HG03103 (cell line): ENCODE measurements around the gene VIL1.

Source experiments
- ATAC-seq: cut with Tn5 transposase; IDR thresholded peaks from one replicate; pipeline ENCODE4 v1.9.1; 2021; ENCODE audit warnings: low read depth; ENCODE audit not compliant: unreplicated experiment

Gene VIL1

DNA sequence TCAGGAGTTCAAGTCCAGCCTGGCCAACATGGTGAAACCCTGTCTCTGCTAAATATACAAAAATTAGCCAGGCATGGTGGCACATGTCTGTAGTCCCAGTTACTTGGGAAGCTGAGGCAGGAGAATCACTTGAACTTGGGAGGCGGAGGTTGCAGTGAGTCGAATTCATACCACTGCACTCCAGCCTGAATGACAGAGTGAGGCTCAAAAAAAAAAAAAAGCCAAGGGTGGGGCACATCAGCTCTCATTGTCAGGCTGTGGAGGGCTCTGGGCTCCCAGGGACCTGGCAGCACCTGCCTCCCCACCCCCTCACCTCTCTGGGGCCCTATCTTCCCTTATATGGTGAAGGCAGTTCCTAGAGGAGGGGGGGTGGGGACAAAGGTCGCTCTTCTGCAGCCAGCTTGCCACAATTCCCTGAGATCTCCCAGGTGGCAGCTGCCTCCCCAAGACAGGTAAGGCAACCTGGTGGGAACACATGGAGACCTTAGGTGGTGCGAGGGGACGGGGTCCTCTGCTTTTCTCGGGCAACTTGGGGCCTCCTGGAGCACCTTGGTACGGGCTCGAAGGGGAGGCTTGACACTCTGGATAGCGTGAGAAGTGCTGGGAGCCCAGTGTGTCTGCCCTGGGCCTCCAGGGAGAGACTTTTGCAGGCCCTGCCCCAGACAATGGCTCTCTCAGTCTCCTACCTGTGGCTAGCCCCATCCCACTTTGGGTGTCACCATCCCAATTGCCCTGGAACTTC is at the start of gene VIL1:
VIL1 (plus strand) TSS at position 407 of the 742 bp plus-strand sequence. CDS start 4,656 bp downstream, outside the sequence.
- ATAC-seq, result no peak

DNA sequence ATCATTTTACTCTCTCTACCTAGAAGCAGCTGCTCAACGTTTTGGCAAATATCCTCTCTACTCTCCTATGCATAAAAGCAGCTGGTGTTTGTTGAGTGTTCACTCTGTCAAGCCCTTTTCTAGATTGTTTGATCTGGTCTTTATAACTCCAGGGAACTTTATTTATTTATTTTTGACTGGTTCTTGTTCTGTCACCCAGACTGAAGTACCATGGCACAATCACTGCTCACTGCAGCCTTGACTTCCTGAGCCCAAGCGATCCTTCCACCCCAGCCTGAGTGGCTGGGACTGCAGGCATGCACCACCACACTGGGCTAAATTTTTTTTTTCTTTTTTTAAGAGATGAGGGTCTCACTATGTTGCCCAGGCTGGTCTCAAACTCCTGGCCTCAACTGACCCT is 49.6 kb upstream of the VIL1 start:
- ATAC-seq, result no peak

DNA sequence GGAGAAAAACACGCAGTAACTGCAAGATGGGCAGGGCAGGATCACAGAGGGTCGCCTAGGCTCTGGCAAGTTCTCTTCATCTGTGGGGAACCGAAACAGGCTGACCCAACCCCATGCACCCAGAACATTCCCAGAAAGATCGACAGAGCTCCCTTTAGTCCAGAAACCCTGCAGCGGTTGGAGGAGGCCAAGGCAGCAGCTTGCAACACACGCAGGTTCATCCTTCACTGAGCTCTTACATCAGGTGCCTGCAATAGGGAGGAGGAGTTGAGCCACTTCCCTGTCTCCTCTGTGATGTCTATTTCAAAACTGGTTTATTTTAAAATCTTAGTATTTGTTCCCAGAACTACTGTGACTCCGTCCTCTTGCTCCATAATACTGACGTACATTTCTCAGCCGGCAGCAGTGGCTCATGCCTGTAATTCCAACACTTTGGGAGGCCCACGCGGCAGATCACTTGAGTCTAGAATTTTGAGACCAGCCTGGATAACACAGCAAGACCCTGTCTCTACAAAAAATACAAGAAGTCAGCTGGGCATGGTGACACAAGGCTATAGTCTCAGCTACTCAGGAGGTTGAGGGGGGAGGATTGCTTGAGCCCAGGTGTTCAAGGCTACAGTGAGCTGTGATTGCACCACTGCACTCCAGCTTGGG is 48.4 kb upstream of the VIL1 start:
- ATAC-seq, result no peak

DNA sequence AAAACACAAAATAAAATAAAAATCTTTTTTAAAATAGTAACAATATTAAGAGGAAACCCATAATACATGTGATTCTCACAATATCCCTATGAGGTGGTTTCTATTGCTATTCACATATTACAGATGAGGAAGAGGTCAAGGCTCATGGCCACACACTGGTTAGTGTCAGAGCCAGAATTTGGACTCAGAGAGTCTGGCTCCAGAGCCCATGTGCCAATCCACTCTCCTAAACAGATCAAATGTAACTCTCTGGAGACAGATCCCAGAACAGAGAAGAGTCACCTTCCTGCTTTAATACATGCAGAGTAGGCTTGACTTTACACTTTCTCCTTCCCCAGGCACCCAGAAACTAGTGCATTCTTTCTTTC is 47.0 kb upstream of the VIL1 start:
- no peak for ATAC-seq

DNA sequence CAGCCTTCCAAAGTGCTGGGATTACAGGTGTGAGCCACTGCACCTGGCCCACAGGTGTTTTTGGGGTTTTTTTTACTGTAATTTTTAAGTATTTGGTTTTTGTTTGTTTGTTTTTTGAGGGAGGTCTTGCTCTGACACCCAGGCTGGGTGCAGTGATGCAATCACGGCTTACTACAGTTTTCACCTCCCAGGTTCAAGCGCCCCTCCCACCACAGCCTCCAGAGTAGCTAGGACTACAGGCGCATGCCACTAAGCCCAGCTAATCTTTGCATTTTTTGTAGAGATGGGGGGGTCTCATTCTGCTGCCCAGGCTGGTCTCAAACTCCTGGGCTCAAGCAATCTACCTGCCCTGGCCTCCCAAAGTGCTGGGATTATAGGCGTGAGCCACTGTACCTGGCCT is 44.1 kb upstream of the VIL1 start:
- ATAC-seq, result no peak

DNA sequence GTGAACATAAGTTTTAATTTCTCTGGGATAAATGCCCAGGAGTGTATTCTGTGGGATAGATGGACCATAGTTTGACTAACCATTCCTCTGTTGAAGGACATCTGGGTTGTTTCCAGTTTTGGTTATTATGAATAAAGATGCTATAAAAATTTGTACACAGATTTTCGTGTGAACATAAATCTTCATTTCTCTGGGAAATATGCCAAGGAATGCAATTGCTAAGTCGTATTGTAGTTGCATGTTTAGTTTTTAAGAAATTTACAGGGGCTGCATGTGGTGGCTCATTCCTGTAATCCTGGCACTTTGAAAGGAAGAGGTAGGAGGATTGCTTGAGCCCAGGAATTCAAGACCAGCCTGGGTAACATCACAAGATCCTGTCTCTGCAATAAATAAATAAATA is 43.7 kb upstream of the VIL1 start:
- no peak for ATAC-seq

DNA sequence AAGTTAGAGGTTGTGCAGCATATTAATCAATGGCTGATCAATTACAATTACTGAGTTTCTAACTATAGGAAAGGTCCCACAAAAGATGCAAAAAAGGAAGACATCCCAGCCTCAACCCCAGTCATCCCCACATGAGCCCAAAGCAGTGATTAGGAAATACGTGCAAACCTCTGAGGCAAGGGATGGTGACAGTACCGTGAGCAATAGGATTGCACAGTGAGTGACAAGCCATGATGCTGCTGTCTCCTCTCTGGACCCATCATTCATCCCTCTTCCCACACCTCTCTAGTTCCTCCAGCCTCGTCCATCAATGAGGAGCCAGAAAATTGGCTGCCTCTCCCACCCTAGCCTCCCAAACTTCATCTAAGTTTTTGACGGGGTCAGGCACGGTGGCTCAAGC is 40.9 kb upstream of the VIL1 start:
- no peak for ATAC-seq

DNA sequence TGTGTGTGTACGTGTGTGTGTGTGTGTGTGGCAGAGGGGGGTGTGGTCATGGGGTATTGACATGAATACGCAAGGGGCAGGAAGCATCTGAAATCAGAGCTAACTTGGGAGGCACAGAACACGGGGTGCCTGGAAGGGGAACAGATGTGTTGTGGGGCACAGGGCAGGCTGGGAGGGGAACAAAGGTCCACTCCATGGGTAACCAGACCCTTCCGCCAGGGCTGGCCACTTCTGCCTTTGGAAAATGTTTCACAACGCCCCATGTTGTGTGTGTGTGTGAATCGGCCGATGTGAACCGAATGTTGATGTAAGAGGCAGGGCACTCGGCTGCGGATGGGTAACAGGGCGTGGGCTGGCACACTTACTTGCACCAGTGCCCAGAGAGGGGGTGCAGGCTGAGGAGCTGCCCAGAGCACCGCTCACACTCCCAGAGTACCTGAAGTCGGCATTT is 37.0 kb upstream of the VIL1 start, which contains the start of gene SLC11A1:
SLC11A1 (plus strand) TSS at position 358 of the 451 bp plus-strand sequence. CDS start 96 bp downstream, outside the sequence.
- ATAC-seq, result no peak

DNA sequence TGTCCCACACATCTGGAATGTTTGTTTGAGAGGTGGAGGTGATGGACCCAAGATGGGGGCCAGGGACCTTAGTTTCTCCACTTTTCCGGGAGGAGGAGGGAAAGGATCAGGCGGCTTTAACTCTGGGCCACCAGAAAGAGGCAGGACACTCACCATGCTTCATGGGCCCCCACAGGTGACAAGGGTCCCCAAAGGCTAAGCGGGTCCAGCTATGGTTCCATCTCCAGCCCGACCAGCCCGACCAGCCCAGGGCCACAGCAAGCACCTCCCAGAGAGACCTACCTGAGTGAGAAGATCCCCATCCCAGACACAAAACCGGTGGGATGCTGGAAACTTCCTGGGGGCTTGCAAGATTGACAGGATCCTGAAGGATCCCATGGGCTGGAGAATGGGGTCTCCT is 36.1 kb upstream of the VIL1 start:
- ATAC-seq, result no peak

DNA sequence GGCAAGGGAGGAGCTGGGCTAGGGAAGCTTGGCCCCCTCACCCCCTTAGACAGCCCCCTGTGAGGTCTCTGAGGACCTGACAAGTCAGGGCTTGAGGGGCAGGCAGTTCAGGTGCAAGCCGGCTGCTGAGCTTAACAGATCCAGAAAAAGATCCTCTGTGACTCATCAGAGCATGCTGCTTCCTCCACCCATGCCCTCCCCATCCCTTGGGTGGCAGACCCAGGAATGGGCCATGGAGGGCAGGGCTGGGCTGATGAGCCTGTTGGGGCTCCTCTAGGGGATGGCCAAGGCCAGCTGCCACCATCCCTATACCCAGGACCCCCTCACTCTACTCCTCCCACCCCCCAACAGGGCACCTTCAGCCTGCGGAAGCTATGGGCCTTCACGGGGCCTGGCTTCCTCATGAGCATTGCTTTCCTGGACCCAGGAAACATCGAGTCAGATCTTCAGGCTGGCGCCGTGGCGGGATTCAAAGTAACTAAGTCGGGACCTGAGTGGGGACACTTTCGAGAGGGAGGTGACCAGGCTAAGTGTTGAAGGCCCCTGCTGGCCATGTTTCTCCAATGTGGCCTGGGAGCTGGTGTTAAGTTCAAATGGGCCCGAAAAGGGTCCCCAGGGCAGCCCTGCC is 34.9 kb upstream of the VIL1 start:
- no peak for ATAC-seq

DNA sequence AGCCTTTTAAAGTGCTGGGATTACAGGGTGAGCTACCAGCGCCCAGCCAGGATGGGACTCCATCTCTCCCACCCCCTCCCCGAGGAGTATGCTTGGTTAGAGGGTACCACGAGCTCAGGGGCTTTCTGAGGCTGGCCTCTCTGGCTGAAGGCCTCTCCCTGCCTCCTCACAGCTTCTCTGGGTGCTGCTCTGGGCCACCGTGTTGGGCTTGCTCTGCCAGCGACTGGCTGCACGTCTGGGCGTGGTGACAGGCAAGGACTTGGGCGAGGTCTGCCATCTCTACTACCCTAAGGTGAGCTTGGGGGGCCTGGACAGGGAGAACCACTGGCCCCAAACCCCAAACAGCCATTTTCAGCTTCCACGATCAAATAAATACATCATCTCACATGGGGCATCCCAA is 33.9 kb upstream of the VIL1 start:
- ATAC-seq, result no peak

DNA sequence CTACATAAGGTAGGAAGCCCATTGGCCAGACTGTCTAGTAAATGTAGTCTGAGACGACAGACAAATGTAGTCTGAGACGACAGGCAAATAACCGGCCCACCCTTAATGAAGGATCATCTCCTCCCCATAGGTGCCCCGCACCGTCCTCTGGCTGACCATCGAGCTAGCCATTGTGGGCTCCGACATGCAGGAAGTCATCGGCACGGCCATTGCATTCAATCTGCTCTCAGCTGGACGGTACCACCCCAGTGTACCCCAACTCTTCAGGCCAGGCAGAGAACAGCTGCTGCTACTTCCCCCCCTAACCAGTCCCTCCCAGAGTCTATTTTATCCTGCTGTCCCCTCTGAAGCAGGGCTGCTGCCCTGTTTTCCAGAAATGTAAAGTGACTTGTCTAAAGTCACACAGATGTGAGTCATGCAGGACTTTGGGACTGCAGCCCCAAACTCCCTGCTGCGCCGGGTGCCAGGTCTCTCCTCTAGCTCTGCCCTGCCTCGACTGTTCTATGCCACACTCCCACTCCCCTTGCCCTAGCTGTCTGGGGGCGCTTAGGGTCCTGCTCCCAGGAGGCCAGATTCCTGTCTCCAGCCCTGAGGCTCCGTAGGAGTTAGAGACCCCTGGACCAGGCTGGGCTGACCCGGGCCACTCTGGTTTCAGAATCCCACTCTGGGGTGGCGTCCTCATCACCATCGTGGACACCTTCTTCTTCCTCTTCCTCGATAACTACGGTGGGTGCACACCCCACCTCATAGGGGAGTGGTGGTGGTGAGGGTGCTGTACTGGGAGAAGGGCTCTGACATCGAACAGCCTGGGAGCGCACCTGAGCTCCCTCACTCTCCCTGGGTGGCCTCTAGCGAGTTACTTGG is 32.2 kb upstream of the VIL1 start:
- no peak for ATAC-seq

DNA sequence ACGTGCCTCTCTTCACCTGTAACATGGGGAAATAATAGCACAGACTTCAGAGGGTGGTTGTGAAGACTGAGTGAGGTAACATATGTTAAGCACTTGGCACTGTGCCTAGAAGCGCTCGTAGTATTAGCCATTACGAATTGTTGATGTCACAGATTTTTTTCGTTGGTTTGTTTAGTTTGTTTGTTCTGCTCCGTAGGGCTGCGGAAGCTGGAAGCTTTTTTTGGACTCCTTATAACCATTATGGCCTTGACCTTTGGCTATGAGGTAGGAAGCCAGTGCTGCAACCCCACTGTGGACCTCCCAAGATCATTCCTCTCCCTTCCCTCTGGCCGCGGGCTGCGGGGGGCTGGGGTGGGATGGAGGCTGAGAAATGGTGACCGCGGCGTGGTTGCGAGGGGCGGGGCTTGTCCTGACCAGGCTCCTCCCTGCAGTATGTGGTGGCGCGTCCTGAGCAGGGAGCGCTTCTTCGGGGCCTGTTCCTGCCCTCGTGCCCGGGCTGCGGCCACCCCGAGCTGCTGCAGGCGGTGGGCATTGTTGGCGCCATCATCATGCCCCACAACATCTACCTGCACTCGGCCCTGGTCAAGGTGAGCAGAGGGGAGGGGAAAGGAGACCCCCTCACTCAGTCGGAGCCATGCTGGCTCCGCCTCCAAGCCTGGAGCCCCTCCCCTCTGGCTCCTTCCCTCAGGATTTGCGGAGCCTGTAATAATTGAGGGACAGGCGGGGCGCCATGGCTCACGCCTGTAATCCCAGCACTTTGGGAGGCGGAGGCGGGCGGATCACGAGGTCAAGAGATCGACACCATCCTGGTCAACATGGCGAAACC is 31.3 kb upstream of the VIL1 start:
- ATAC-seq, result no peak

DNA sequence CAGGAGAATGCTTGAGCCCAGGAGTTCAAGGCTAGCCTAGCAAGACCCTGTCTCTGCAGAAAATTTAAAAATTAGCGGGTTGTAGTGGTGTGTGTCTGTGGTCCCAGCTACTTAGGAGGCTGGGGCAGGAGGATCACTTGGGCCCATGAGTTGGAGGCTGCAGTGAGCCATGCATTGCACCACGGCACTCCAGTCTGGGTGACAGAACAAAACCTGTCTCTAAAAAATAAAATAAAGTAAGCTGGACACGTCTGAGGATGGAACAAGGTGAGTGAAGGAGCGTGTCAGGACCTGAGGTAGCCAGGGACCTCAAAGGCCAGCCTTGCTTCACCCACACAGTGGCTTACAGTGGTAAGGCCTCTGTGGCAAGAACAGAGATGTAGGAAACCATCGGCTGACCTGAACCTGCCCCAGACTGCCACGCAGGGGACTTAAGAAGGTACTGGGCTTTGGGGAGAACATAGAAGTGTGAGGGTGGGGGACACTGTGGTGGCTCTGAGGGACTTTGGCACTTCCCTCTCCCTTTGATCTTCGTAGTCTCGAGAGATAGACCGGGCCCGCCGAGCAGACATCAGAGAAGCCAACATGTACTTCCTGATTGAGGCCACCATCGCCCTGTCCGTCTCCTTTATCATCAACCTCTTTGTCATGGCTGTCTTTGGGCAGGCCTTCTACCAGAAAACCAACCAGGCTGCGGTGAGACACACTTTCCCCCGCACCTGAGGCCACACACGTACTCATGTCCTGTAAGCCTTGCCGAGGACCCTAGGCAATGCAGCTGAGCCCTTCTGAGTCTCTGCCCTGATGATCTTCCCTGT is 29.4 kb upstream of the VIL1 start:
- no peak for ATAC-seq

DNA sequence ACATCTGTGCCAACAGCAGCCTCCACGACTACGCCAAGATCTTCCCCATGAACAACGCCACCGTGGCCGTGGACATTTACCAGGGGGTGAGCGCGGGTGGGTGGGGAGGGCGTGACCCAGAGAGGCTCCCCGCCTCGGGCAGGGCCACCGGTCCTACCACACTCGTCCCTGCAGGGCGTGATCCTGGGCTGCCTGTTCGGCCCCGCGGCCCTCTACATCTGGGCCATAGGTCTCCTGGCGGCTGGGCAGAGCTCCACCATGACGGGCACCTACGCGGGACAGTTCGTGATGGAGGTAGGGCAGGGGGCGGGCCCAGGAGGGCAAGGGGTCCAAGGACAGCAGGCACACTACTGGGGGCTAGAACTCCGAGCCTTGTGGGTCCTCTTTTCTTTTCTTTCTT is 27.7 kb upstream of the VIL1 start:
- ATAC-seq, result no peak

DNA sequence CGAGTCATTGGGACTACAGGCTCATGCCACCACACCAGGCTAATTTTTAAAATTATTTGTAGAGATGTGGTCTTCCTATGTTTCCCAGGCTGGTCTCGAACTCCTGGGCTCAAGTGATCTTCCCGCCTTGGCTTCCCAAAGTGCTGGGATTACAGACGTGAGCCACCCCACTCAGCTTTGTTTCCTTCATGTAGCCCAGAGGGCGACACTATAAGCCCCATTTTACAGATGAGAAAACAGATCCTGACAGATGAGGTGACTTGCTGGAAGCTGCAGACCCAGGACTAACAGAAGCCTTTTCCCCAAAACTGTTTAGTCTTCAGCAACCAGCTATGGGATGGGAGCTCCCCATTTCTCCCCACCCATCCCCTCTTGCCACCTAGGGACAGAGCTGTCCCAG is 26.5 kb upstream of the VIL1 start:
- no peak for ATAC-seq

DNA sequence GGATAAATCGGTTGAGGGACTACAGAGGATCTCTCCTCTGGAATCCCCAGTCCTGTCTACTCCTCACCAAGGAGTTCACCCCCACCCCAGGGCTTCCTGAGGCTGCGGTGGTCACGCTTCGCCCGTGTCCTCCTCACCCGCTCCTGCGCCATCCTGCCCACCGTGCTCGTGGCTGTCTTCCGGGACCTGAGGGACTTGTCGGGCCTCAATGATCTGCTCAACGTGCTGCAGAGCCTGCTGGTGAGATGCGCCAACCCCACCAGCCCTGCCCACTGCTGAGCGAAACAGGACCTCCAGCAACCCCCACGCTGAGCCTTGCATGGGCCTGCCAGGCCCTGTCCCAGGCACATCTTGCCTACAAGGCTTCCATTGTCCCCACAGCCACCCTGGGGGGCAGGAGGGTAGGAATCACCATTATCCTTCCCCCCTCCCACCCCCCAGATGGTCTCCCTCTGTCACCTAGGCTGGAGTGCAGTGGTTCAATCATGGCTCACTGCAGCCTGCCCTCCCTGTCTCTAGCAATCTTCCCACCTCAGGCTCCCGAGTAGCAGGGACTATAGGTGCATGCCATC is 25.9 kb upstream of the VIL1 start:
- no peak for ATAC-seq

DNA sequence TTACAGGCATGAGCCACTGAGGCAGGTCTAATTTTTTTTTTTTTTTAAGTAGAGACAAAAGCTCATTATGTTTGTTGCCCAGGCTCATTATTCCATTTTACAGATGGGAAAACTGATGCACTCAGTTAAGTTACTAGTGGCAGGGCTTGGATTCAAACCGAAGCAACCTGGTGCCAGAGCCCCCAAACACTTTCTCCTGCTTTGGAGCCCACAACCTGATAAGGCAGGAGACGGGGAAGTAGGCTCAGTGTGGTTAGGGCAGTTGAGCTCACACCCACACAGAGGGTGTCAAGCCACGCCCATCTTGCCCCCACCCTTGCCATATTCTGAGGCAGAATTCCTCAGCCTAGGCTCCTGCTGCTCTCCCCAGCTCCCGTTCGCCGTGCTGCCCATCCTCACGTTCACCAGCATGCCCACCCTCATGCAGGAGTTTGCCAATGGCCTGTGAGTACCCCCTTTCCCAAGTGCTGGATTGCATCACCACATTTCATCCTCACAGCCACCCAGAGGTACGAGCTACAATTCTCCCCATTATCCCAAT is 25.1 kb upstream of the VIL1 start:
- ATAC-seq, result no peak
